Left cardiac atrium (tissue), 4 donors: ENCODE measurements around the gene ETV3L. TPM values are rescaled to one million over a fixed set of nuclear protein-coding genes. Genes with fewer than 3 reads are reported as not detected.
"Not testable (repeated sequence)": the region's sequence is repeated elsewhere in the genome, so short reads cannot be mapped to it uniquely, and the experiment has no call there.

Source experiments
- ATAC-seq, 2 donors: fragments of 200-7000 bp; cut with Tn5 transposase; one replicate each; pipeline ENCODE4 v1.9.1; 2020; ENCODE audit warnings: mild to moderate bottlenecking in 2 of 2, moderate library complexity in 2 of 2
- DNase-seq: peaks from one replicate; pipeline ENCODE4 v3.0.0-alpha.2; 2020
- intact Hi-C, 2 donors: fragments of 100-400 bp; cut with DNase I; formaldehyde crosslinking; loops; one replicate each; pipeline versions ENCODE4 v1.14.1 to v1.15.1; 2022 to 2023
- total RNA-seq, 2 donors: library from RNA; stranded (reverse); fragmentation: NEBNext Ultra II Directional; extraction: Animal tissue kit (Norgen Biotek cat#: 25700); gene quantifications; one replicate each; pipeline ENCODE4 v1.2.1, GENCODE V29; 2021
- donor health status: DM: no; HTN: yes; CAD: no.
- donor health status: DM: no; HTN: yes; CAD: no; lungs with severe emphysema.
- donor health status: DM: yes; HTN: yes; CAD: no.
- donor health status: Dilated cardiomyopathy.

Gene ETV3L
- total RNA-seq, 2 donors from 2014 or later, result not detected

DNA sequence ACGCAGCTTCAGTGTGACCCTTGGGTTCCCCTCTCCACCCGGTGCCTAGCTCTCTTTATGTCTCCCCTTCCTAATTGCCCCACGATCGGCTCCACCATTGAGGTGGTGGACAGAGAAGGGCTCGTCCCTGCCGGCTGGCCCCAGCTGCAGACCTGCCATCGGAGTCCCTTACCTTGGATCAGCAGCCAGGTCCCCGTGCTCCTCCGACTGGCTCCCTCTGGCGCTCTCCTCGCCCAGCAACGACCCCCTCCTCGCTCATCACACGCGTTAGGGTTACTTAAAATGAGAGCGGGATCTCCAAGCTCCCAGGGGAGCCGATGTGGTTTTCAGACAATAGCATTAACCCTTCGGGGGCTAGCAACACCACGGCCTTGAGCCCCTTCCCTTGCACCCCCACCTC, 8.1 kb upstream of the ETV3L start:
- DNase-seq (no peak), ATAC-seq (no peak)
- intact Hi-C loops, result no loop called here

DNA sequence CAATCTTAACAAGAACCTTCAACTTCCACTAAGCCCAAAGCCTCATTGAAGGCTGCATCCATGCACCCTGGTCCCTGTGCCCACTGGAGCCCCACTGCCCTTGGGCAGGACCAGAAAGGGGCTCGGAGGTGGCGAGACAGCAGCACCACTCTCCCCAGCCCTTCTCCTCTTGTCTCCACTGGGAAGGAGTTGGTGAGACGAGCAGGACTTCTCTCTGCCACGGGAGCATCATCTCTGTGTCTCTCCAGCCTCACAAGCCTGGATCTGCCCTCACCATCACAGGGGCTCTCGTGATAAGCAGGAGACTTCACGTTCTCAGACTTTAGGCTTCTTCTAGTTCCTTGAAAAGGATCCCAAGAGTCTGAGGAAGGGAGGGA, 7.2 kb upstream of the ETV3L start:
- no peak for ATAC-seq
- intact Hi-C loops, result no loop called here
- no peak for DNase-seq

DNA sequence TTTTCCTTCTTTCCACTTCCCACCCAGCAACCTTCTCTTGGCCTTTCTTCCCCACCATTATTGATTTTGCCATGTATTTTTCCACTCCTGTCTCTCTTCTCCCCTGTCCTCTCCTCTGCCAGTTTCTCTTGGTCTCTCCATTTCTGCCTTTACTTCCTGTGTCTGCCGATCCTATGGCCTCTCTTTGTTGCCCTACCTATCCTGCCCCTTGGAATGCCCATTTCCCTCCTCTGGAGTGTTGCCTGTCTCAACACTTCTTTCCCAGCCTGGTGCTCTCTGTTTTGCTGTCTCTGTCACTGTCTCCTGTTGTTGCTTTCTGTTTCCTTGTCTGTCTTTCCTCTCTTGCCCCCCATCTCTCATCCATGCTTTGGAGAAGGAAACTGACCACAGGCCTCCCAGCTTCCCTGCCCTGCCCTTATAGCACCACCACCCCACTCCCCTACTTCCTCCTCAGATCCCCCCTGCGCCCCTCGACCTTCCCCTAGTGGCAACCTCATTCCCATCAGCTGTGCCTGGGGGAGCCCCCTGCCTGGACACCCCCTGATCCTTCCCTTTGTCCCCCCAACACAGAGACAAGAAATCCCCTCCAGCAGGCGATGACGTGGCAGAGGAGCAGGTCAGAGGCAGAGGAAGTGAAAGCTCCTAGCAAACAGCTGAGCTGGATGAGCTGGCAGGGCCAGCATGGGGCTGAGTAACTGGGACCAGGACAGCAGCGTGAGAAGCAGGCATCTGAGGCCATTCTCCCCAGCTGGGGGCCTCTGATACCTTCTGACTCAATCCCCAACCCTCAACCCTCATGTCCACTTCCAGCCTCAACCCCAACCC, 6.6 kb upstream of the ETV3L start:
- ATAC-seq (peak; percentile 23 to 76), DNase-seq (peak; percentile 29)
- intact Hi-C loops, result no loop called here

DNA sequence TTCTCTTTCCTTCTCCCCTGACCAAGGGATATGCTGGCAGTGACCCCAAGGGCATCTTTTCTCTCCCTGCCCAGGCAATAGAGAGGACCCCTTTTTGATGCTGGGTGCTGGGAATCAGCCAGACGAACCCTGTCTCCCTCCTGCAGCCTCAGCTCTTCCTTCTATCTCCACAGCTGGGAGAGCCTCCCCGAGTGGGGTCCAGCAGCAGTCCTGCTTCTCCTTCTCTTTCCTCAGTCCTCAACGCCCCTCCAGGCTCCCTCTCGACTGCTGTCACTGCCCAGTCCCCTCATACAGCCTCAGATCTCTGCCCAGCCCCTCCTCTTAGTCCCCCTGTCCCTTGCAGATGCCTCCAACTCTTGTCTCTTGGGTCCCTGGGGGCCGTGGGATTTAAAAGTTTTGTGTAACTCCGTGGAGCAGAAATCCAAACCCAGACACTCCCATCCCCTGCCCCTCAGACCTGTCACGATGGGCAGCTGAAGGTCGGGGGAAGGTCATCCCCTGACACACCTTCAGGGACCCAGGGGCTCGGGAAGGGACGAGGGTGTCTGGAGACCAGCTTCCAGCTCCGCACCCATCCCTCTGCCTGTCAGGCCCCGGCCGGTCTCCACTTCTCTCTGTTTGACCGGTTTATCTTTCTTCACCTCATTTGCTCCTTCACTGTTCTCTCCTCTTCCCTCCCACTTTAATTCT, 5.8 kb upstream of the ETV3L start:
- intact Hi-C loops, result no loop called here
- no peak for ATAC-seq

DNA sequence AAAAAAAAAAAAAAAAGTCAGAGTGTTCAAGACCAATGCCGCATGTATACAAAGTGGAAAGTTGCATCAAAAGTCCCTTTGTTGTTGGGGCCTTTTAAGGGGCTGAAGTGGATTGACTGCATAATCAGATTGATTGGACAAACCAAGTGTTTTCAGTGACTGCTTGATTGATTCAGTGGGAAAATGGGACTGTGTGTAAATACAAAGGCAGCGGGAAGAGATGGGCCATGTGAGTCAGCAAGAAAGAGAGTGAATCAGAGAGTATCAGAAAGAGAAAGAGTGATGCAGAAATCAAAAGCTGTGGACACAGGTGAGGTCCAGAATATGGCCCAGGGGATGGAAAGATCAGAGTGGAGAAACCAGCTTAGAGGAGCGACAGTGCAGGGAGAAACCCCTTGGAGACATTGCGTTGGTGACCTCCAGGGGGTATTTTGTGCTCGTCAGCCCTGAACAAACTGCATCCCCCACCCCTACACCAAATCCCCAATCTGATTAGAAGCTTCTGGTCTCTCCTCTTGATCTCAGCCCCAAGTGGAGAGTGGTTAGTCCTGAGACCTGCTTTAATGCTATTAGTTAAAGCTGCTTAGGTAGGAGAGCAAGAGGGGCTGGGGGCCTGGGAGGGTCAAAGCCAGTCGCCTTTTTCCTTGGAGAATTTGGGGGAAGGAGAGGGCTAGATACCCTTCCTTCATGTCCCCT, 5.1 kb upstream of the ETV3L start:
- ATAC-seq, result no peak
- no peak for DNase-seq

More for the DNA sequence above, 5.8 kb upstream of the ETV3L start:
- no peak for DNase-seq

DNA sequence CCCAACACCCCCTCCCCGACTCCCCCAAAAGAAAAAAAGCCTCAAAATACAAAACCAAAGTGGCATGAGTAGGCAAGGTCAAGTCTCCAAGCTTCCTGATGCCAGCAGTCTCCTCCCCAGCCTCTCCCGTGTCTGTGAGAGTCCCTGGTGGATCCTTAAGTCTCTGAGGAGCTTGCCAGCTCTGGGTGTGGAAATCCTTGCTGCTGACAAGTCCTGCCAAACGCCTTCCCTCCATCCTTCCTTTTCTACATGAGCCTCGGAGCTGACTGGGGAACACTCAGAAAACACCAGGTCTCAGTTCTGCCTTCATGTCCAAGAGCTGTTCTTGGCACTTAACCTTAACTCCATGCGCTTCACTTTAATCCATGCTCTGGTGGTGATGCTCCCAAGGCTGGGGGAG, 3.7 kb upstream of the ETV3L start:
- ATAC-seq (peak in 1 of 2 donors; percentile 60), DNase-seq (no peak)
- intact Hi-C loops, result no loop called here

More for the DNA sequence above, 5.1 kb upstream of the ETV3L start:
- intact Hi-C loops, result no loop called here

GRCh38 chr1:157101149-157101548, 1.5 kb upstream of the ETV3L start:
- ATAC-seq (no peak), DNase-seq (no peak)
- intact Hi-C loops, result no loop called here

DNA sequence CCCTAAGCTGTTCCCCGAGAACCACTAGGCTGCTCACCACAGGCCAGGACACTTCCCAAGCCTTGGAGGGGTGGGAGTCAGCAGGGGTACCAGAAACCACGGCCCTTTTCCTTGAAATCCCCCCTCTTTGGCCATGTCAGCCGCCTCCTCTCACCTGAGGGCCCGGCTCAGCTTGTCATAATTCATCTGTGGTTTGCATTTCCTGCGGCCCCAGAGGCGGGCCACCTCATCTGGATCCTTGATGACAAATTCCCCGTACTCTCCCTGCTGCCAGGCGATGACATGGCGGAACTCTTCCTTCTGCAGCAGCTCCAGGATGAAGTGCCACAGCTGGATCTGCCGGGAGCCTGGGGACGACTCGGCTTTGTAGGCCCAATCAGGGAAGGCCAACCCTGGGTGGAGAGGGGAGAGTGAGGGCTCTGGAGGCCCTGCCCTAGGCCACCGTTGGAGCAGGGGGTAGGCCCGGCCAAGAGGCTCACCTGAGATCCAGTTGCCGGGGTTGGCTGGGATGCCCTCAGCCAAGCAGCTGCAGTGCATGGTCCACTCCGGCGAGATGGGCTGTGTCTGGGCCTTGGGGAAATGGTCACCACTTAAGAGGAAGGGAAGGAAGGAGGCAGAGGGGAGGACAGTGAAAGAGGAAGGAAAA, 498 bp downstream of the ETV3L start:
- intact Hi-C loops, DNase-seq: not testable (repeated sequence)
- peak in 1 of 2 donors; percentile 19 for ATAC-seq

DNA sequence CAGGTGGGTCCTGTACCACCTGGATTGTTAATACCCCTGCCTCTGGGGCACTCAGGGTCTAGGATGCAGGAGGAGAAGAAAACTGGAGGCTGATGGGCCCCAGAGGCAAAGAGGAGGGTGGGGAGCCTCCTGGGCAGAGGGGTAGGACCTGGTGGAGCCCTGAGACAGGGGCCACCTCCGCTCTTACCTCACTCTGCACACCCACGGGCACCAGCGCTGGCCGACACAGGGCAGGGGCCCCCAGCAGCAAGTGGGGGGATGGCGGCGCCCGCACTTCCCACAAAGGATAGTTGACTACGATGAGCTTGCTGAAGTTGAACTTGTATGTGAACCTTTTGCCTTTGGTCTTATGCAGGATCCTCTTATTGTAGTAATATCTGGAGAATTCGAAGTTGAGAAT, 1.1 kb downstream of the ETV3L start:
- DNase-seq (no peak), ATAC-seq (no peak)
- intact Hi-C loops, result no loop called here

DNA sequence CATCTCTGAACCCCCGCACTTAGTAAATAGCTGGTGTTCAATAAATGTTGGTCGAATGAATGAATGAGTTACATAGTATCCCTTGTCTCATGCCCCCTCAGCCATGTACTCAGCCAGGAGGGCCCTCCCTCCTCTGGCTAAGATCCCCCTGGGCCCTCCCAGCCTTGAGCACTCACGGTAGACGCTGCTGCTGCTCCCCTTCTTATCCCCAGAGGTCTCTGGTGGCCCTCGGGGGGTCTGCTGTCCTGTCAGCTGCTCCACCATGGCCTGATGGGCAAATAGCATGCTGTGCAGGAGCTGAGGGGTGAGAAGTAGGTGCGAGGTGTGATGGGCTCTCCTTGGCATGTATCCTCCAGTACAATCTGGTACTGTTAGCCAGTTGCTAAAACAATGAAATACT, 1.9 kb downstream of the ETV3L start:
- ATAC-seq, result no peak

GRCh38 chr1:157096881-157097280, 2.7 kb downstream of the ETV3L start:
- intact Hi-C loops, result no loop called here
- no peak for ATAC-seq

More for the DNA sequence above, 1.9 kb downstream of the ETV3L start:
- DNase-seq, result no peak
- intact Hi-C loops, result no loop called here

DNA sequence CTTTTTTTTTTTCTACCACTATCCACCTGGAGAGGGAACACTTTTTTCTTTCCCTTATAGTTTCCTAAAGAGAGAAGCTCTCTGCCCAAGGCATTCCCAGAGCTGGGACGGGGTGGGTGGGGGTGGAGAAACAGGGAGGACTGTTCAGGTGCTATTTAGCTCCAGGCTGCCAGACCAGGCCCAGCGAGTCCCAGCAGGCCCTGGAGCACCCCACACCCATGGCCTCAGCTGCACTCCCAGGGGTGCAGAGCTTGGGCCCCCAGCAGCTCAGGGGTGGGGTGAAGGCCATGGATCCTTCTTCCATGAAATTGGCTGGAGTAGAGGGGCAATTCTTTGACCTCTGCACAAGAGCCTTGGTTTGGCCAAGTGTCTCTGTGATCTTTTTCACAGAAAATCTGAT, 4.1 kb downstream of the ETV3L start:
- DNase-seq (no peak), ATAC-seq (no peak)

More at GRCh38 chr1:157096881-157097280, 2.7 kb downstream of the ETV3L start:
- no peak for DNase-seq

DNA sequence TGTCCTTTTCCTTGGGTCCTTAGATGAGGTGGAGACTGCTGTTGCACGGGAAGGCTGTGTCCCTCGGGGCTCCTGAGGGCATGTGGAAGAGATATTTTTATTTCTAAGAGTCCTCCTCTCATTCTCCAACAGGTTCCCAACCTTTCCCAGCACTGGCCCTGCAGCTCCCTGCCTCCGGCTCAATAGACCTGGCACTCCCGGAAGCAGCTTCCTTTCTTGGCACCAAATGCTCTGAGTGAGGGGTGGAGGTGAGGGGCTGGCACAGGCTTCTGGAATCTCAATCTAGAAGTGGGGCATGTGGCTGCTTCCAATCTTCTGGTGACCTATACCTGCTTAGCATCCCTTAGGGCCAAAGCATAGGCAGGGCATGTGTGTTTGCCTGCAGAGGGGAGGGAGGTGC, 4.5 kb downstream of the ETV3L start:
- DNase-seq, result no peak
- intact Hi-C loops, result no loop called here
- ATAC-seq, result no peak

More for the DNA sequence above, 4.1 kb downstream of the ETV3L start:
- intact Hi-C loops, result no loop called here

- intact Hi-C loops, result no loop called here
- DNase-seq (peak; percentile 67), ATAC-seq (peak; percentile 54 to 85)
These were observed 6.8 kb downstream of the ETV3L start for GRCh38 chr1:157092831-157093230.

DNA sequence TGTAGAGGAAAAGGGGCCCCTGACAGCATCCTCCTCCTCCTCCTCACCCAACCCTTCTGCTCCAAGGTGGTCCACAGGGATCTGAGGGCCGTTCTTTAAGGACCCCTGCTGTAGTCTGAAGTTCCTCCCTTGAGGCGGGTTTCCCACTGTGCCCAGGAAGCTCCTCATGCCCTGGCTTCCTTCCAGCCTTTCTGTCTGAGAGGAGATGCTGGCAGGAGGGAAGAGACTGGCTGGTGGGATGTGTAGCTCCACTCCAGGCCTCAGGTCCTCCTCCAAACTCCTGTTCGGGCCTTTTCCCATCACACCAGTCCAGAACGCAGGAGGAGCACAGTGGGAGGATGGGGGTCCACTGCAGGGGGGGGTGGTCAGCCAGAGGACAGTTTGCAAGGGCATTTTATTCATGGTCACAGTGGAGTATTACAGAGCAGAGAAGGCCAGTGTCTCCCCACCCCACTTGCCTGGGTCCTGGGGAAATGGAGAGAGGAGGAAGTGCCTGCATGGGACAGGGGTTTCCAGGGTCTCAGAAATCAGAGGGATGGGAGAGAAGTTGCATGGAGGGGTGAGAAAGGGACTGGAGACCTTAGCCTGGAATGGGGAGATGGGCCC, 7.8 kb downstream of the ETV3L start:
- intact Hi-C loops, result loop anchor here in 1 of 2 donors (2.0 kb wide), 1 partner anchor 63 kb away; no protein-coding TSS in a partner anchor
- ATAC-seq (no peak), DNase-seq (no peak)

DNA sequence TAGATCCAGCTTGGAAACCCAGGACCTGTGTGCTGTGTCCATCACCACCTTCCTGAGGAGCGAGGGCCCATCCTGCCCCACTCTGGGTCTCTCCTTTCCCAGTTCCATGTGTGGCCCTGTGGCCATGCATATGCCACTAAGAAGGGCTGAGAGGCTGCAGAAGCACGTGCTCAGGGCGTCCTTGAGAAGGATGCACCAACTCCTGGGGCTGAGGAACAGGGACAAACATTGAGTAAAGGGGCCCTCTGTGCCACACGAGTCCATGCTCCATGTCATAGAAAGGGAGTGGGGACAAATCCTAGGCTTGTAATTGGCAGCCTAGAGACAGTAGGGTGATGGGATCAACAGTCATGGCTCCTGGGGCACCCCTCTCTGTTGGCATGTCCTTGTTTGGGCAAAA, 8.4 kb downstream of the ETV3L start:
- no peak for ATAC-seq
- DNase-seq, result no peak
- intact Hi-C loops, result loop anchor here in 1 of 2 donors (2.0 kb wide), 1 partner anchor 64 kb away; no protein-coding TSS in a partner anchor

GRCh38 chr1:157090771-157091170, 8.8 kb downstream of the ETV3L start:
- intact Hi-C loops, result loop anchor here (1.0 to 2.0 kb wide), 2 partner anchors 64 to 66 kb away; no protein-coding TSS in a partner anchor
- DNase-seq (no peak), ATAC-seq (no peak)

DNA sequence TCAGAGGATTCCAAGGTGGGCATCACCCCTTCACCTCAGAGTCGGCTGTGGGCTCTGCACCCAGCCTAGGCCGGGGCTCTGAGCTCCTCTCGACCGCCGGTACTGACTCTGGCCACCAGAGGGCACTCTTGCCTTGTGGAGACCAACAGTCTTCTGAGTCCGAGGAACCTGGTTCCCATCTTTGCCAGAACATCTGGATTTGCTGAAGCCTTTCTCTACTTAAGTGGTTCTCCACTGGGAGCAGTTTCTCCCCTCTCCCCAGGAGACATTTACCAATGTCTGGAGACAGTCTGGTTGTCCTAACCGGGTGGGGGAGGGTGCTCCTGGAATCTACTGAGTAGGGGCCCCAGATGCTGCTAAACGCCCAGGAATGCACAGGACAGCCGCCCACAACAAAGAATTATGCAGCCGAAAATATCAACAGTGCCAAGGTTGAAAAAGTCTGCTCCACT, 9.4 kb downstream of the ETV3L start:
- intact Hi-C loops, result loop anchor here (1.0 to 2.0 kb wide), 2 partner anchors 65 to 66 kb away; no protein-coding TSS in a partner anchor
- ATAC-seq (peak; percentile 82 to 89), DNase-seq (peak; percentile 89)

GRCh38 chr1:157089789-157090188, 9.8 kb downstream of the ETV3L start:
- DNase-seq, result no peak
- intact Hi-C loops, result loop anchor here (1.0 to 2.0 kb wide), 2 partner anchors 65 to 67 kb away; no protein-coding TSS in a partner anchor
- no peak for ATAC-seq
